ENCODE results near the gene HGF.
A peak's percentile ranks its signal among the peaks of the same experiment; 100 is the strongest.

The HGF gene

GRCh38 chr7:81676105-81676811 is 93.6 kb downstream of the HGF start:
- H3K9me3 ChIP-seq (ENCODE audit: low read depth, low read length): 0 out of 2 replicates have a peak, but pooled peaks cover 3% of the 10 kb centered on the region
- no peak overlapping the region for H3K27ac ChIP-seq
- no peaks in the 10 kb centered on the region for H3K36me3 ChIP-seq (ENCODE audit: insufficient read depth, low read length)
- no peak for DNase-seq (ENCODE audit: low read depth, low spot score)
- no peak overlapping the region for H3K9ac ChIP-seq (ENCODE audit: insufficient read length)
- no peak overlapping the region for H3K4me3 ChIP-seq
- TF ChIP-seq POLR2AphosphoS5 (IDR thresholded peaks at IDR 0.05; ENCODE audit: borderline replicate concordance, low read depth, low read length) (no peak), EZH2 (IDR thresholded peaks at IDR 0.05) (no peak), FOXP2 (optimal IDR thresholded peaks at IDR 0.05; ENCODE audit: control extremely low read depth, extremely low read length, insufficient read depth) (no peak)

GRCh38 chr7:81674431-81674830 is 95.4 kb downstream of the HGF start:
- TF ChIP-seq EZH2 (IDR thresholded peaks at IDR 0.05): no peak
- no peak for TF ChIP-seq FOXP2 (optimal IDR thresholded peaks at IDR 0.05; ENCODE audit: control extremely low read depth, extremely low read length, insufficient read depth)
- no peak for TF ChIP-seq POLR2AphosphoS5 (IDR thresholded peaks at IDR 0.05; ENCODE audit: borderline replicate concordance, low read depth, low read length)
- no peaks in the 10 kb centered on the region for H3K36me3 ChIP-seq (ENCODE audit: insufficient read depth, low read length)
- DNase-seq (ENCODE audit: low read depth, low spot score): no peak
- H3K4me3 ChIP-seq: peak overlapping the region; percentile 15; the same call in 1 of the 2 replicates
- H3K9me3 ChIP-seq (ENCODE audit: low read depth, low read length): 0 out of 2 replicates have a peak, but pooled peaks cover 3% of the 10 kb centered on the region
- H3K9ac ChIP-seq (ENCODE audit: insufficient read length): no peak overlapping the region
- peak overlapping the region; percentile 72 for H3K27ac ChIP-seq

GRCh38 chr7:81672872-81673271 is 97.0 kb downstream of the HGF start:
- no peak overlapping the region for H3K4me3 ChIP-seq
- no peak for TF ChIP-seq EZH2 (IDR thresholded peaks at IDR 0.05)
- TF ChIP-seq FOXP2 (optimal IDR thresholded peaks at IDR 0.05; ENCODE audit: control extremely low read depth, extremely low read length, insufficient read depth): no peak
- TF ChIP-seq POLR2AphosphoS5 (IDR thresholded peaks at IDR 0.05; ENCODE audit: borderline replicate concordance, low read depth, low read length): no peak
- 0 out of 2 replicates have a peak, but pooled peaks cover 3% of the 10 kb centered on the region for H3K9me3 ChIP-seq (ENCODE audit: low read depth, low read length)
- no peak overlapping the region for H3K27ac ChIP-seq
- no peaks in the 10 kb centered on the region for H3K36me3 ChIP-seq (ENCODE audit: insufficient read depth, low read length)
- no peak for DNase-seq (ENCODE audit: low read depth, low spot score)
- H3K9ac ChIP-seq (ENCODE audit: insufficient read length): no peak overlapping the region

GRCh38 chr7:81669476-81670105 is 100.3 kb downstream of the HGF start:
- H3K36me3 ChIP-seq (ENCODE audit: insufficient read depth, low read length): no peaks in the 10 kb centered on the region
- no peak overlapping the region for H3K9ac ChIP-seq (ENCODE audit: insufficient read length)
- no peak for DNase-seq (ENCODE audit: low read depth, low spot score)
- no peak overlapping the region for H3K27ac ChIP-seq
- 0 out of 2 replicates have a peak, but pooled peaks cover 3% of the 10 kb centered on the region for H3K9me3 ChIP-seq (ENCODE audit: low read depth, low read length)
- no peak overlapping the region for H3K4me3 ChIP-seq
- TF ChIP-seq FOXP2 (optimal IDR thresholded peaks at IDR 0.05; ENCODE audit: control extremely low read depth, extremely low read length, insufficient read depth) (no peak), EZH2 (IDR thresholded peaks at IDR 0.05) (no peak), POLR2AphosphoS5 (IDR thresholded peaks at IDR 0.05; ENCODE audit: borderline replicate concordance, low read depth, low read length) (no peak)

GRCh38 chr7:81666209-81666608 is 103.6 kb downstream of the HGF start:
- Histone ChIP-seq H3K27ac (peak overlapping the region; percentile 78), H3K36me3 (ENCODE audit: insufficient read depth, low read length) (no peaks in the 10 kb centered on the region), H3K9ac (ENCODE audit: insufficient read length) (no peak overlapping the region), H3K4me3 (peak overlapping the region; percentile 46), H3K9me3 (ENCODE audit: low read depth, low read length) (no peaks in the 10 kb centered on the region)
- DNase-seq (ENCODE audit: low read depth, low spot score): peak; percentile 40
- TF ChIP-seq EZH2 (IDR thresholded peaks at IDR 0.05) (no peak), POLR2AphosphoS5 (IDR thresholded peaks at IDR 0.05; ENCODE audit: borderline replicate concordance, low read depth, low read length) (no peak), FOXP2 (optimal IDR thresholded peaks at IDR 0.05; ENCODE audit: control extremely low read depth, extremely low read length, insufficient read depth) (no peak)

- Histone ChIP-seq H3K9ac (ENCODE audit: insufficient read length) (no peak overlapping the region), H3K9me3 (ENCODE audit: low read depth, low read length) (no peaks in the 10 kb centered on the region), H3K4me3 (peak overlapping the region; percentile 46), H3K36me3 (ENCODE audit: insufficient read depth, low read length) (no peaks in the 10 kb centered on the region), H3K27ac (peak overlapping the region; percentile 78)
- TF ChIP-seq FOXP2 (optimal IDR thresholded peaks at IDR 0.05; ENCODE audit: control extremely low read depth, extremely low read length, insufficient read depth): no peak
- no peak for TF ChIP-seq POLR2AphosphoS5 (IDR thresholded peaks at IDR 0.05; ENCODE audit: borderline replicate concordance, low read depth, low read length)
- no peak for TF ChIP-seq EZH2 (IDR thresholded peaks at IDR 0.05)
- DNase-seq (ENCODE audit: low read depth, low spot score): no peak
Measured at GRCh38 chr7:81665236-81665635, 104.6 kb downstream of the HGF start.

- peak overlapping the region; percentile 64 for H3K27ac ChIP-seq
- DNase-seq (ENCODE audit: low read depth, low spot score): peak; percentile 39
- H3K4me3 ChIP-seq: peak overlapping the region; percentile 46
- no peak overlapping the region for H3K9ac ChIP-seq (ENCODE audit: insufficient read length)
- TF ChIP-seq FOXP2 (optimal IDR thresholded peaks at IDR 0.05; ENCODE audit: control extremely low read depth, extremely low read length, insufficient read depth) (no peak), POLR2AphosphoS5 (IDR thresholded peaks at IDR 0.05; ENCODE audit: borderline replicate concordance, low read depth, low read length) (no peak), EZH2 (IDR thresholded peaks at IDR 0.05) (no peak)
- no peaks in the 10 kb centered on the region for H3K36me3 ChIP-seq (ENCODE audit: insufficient read depth, low read length)
- H3K9me3 ChIP-seq (ENCODE audit: low read depth, low read length): no peaks in the 10 kb centered on the region
Measured at GRCh38 chr7:81664304-81664703, 105.5 kb downstream of the HGF start.

DNA sequence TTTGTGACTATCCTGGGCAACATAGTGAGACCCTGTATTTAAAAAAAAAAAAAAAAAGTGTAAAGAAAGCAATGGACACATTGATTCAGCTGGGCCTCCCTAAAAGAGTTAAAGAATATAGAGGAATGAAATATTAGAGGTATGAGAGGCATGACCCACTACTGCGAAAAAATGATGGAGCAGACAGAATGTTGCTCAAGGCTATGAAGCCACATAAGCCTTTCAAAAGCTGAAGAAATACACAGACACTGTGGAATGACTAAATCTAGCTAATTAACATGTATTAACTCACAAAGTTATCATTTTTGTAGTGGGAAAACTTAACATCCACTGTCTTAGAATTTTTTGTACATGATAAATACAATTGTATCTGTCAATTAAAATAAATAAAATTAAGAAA is 107.3 kb downstream of the HGF start:
- no peaks in the 10 kb centered on the region for H3K36me3 ChIP-seq (ENCODE audit: insufficient read depth, low read length)
- H3K4me3 ChIP-seq: no peak overlapping the region
- H3K9ac ChIP-seq (ENCODE audit: insufficient read length): no peak overlapping the region
- DNase-seq (ENCODE audit: low read depth, low spot score): no peak
- H3K27ac ChIP-seq: no peak overlapping the region
- H3K9me3 ChIP-seq (ENCODE audit: low read depth, low read length): no peaks in the 10 kb centered on the region
- no peak for TF ChIP-seq POLR2AphosphoS5 (IDR thresholded peaks at IDR 0.05; ENCODE audit: borderline replicate concordance, low read depth, low read length)
- TF ChIP-seq EZH2 (IDR thresholded peaks at IDR 0.05): no peak
- TF ChIP-seq FOXP2 (optimal IDR thresholded peaks at IDR 0.05; ENCODE audit: control extremely low read depth, extremely low read length, insufficient read depth): no peak

Measured in SK-N-MC (cell line).